Measurements from ENCODE around the gene RERE.

- TF ChIP-seq CTCF (IDR thresholded peaks at IDR 0.05; ENCODE audit: borderline replicate concordance, extremely low read depth, low read length, poor library complexity, severe bottlenecking) (no peak), EZH2 (IDR thresholded peaks at IDR 0.05; ENCODE audit: borderline replicate concordance, low read depth, low read length, severe bottlenecking) (no peak)
These were observed 156.0 kb downstream of the RERE start for GRCh38 chr1:8661185-8662110.
